Measurements from ENCODE around the gene DYNC1I2.

DYNC1I2 gene

GRCh38 chr2:171687287-171688128, at the start of gene DYNC1I2:
Gene DYNC1I2 (plus strand): TSS chr2:171687469. CDS start chr2:171690156, 2,687 bp downstream.
- peak; percentile 71 to 72 for DNase-seq

GRCh38 chr2:171651667-171652415, 35.4 kb upstream of the DYNC1I2 start:
- no peak for DNase-seq

DNA sequence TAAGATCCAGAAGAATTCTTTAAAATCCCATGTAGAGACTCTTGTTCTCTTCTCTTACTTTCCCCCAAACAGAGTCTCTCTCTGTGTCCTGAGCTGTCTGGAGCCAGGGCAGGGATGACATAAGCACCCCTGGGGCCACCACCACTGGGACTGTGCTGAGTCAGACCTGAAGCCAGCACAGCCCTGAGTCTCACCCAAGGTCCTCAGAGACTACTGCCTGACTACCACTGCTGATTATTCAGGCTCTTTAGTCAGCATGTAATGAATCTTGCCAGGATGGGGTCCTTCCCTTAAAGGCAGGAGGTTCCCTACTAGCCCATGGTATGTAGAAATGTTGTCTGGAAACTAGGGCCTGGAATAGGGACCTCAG, 34.9 kb upstream of the DYNC1I2 start:
- no peak for DNase-seq

DNA sequence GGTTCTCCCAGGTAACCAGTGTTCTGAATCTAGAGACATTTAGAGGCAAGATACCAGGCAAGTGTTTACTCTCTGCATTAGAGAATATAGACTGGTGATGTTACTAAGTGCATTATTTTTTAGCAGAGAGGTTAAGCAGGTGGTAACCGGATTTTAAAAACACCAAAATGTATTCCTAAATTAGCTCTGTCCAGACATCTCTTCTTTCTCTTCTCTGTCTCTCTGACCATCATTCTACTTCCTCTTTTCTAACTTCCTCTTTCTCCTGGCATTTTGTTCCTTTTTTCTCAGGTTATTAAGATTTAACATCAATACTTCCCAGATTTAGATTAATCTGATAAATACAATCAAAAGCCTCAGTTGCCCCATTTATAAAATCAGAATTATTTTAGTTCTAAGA, 31.7 kb upstream of the DYNC1I2 start:
- no peak for DNase-seq

DNA sequence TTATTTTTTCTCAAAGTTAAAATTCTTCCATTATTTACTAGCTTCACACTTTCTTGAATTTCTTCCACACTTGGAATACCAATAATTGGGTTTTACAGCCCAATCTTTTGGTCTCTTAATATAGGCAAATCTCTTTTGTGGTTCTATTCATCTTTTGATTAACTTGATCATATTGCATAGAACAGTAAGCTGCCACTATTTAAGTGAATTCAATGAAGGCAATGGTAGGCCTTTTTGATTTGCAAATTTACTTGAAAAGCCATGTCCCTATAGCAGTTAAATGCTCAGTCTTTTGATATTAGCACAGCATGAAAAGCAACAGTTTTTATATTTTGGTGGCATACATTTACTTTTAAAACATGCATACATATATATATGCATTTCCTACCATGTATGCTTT, 20.2 kb upstream of the DYNC1I2 start:
- no peak for DNase-seq

DNA sequence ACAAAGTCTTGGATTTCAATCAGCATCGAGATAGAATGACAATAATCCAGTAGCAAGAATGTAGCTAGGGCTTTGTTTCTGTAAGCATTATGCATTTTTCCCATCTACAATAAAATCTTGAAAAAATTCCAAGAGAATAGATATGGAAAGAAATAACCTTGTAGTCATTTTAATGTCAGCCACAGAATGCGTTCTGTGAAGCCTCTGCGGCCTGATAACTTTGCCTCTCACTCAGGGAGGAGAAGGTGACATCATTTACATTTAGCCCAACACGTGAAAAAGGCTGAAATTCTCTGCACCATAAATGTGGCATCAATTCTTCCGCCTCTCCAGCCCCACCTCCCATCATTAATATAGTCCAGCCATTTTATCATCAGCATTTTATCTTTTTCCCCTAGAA, 19.1 kb upstream of the DYNC1I2 start:
- DNase-seq: no peak

GRCh38 chr2:171669121-171669520, 18.1 kb upstream of the DYNC1I2 start:
- DNase-seq: no peak

GRCh38 chr2:171670655-171671054, 16.6 kb upstream of the DYNC1I2 start:
- DNase-seq: no peak

- no peak for DNase-seq
Measured at GRCh38 chr2:171671867-171672266, 15.4 kb upstream of the DYNC1I2 start.

- DNase-seq: no peak
Measured at GRCh38 chr2:171673905-171674304, 13.4 kb upstream of the DYNC1I2 start.

GRCh38 chr2:171675810-171676345, 11.4 kb upstream of the DYNC1I2 start:
- no peak for DNase-seq

GRCh38 chr2:171678619-171679018, 8.7 kb upstream of the DYNC1I2 start:
- DNase-seq: no peak

GRCh38 chr2:171688129-171688465, 828 bp downstream of the DYNC1I2 start:
- peak in 1 of 2 experiments; percentile 1 for DNase-seq

DNA sequence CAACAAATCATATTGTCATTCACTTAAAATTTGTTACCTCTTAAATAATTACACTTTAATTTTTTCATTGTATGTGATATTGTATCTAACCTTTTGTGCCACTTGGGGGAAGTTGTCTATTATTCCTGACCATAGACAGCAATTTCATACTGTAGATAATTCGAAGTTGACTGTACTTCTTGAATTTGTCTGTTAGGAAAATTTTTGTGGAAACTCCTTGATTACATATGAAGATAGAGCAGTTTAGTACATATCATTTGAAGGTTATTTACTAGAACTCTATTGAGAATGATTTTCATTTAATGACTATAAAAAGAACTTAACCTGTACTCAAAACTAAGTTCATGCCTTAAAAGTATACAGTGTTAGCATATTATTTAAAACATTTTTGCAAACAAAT, 5.1 kb downstream of the DYNC1I2 start:
- DNase-seq: no peak

- no peak for DNase-seq
Measured at GRCh38 chr2:171702781-171703556, 15.7 kb downstream of the DYNC1I2 start.

DNA sequence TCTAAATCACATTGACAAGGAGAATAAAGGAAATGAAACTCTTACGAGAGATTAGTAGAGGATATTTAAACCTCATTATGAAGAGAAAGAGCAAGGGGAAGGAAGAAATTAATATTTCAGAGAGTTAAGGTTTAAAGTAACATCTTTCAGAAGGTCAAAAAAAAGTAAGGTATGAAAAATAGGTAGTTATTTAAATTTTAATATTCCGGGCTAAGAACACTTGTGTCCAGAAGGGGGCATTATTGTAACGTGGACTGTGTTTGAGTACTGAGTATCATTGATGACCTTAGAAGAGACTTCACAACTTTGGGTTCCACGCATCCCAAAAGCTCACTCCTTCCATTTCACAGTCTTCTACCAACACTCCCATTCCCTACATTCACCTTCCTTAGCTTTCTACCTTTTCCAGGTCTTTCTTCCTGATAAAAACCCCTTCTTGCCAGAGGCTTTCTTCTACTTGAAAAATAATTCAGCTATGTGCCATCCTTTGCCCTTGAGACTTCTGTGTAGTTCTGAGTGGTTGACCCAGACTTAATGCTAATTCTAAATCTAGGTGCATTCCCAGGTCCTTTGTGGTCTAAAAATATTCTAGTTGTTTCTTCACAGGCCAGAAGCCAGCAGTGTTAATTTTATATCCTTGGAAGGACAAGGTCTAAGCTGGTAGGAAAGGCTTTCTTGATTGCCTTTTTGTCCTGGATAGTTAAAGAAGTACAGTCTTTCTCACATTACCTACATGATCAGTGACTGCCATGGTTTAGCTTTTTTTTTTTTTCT, 16.5 kb downstream of the DYNC1I2 start:
- DNase-seq: no peak

DNA sequence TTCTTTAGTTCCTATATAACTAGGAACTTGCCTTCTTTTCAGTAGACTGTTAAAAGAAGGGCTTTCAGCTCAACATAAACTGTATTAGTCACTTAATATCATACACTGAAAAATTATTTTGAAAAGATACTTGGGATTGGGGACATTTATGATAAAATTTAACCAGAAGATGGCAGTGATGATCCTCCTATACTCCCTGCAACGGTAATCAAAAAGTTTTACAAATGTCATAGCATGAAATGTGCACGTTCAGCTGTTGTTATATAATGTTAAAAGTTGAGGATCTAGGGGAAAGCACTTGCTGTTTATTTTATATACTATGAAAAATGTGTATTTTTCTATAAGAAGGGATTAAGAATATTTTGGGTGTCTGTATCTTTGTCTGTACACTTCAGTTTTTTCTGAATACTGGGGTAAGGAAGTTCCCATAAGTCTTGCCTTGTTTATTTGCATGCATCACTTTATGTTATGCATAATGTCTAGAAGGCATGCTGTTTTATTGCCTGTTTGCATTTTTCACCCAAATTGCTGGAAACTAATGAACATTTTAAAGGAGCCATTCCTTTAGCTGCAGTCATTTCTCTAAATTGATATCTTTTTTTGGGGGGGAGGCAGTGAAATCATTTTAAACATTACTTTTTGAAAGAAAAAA, 19.0 kb downstream of the DYNC1I2 start:
- no peak for DNase-seq

GRCh38 chr2:171707752-171708151, 20.5 kb downstream of the DYNC1I2 start:
- no peak for DNase-seq

- no peak for DNase-seq
Measured at GRCh38 chr2:171709011-171709685, 21.9 kb downstream of the DYNC1I2 start.

- DNase-seq: no peak
Measured at GRCh38 chr2:171711351-171711750, 24.1 kb downstream of the DYNC1I2 start.

GRCh38 chr2:171712051-171712450, 24.8 kb downstream of the DYNC1I2 start:
- no peak for DNase-seq

All from activated CD4-positive, alpha-beta T cell treated with anti-CD3 and anti-CD28 coated beads, Interleukin-2, amount 50 U/mL, for 4 hours (primary cell).